Mesothelial cell of epicardium (in vitro differentiated cells): ENCODE measurements around the gene MAGEA9. TPM values are rescaled to one million over a fixed set of nuclear protein-coding genes. Genes with fewer than 3 reads are reported as not detected.

Experiments
- DNase-seq, 2 experiments: peaks; one replicate each; pipeline ENCODE4 v3.0.0; 2021; ENCODE audit warnings: low spot score in 2 of 2; ENCODE audit not compliant: unreplicated experiment in 2 of 2
- H3K27ac Mint-ChIP-seq: 2 replicates; pipeline ENCODE4 v1.8.0; 2021; ENCODE audit warnings: mixed read lengths
- H3K27me3 Mint-ChIP-seq: 2 replicates; pipeline ENCODE4 v1.8.0; 2021; ENCODE audit warnings: low read depth, mixed read lengths
- H3K36me3 Mint-ChIP-seq: 2 replicates; pipeline ENCODE4 v1.8.0; 2021; ENCODE audit warnings: mixed read lengths
- H3K4me1 Mint-ChIP-seq: 2 replicates; pipeline ENCODE4 v1.8.0; 2021; ENCODE audit warnings: mixed read lengths
- H3K4me3 Mint-ChIP-seq: 2 replicates; pipeline ENCODE4 v1.8.0; 2021; ENCODE audit warnings: mild to moderate bottlenecking, moderate library complexity, mixed read lengths
- H3K9me3 Mint-ChIP-seq: 2 replicates; pipeline ENCODE4 v1.8.0; 2021; ENCODE audit warnings: mixed read lengths
- total RNA-seq: library from RNA; stranded (reverse); gene quantifications from 3 replicates; pipeline ENCODE4 v1.2.1, GENCODE V29; 2021
- TF ChIP-seq, protein P1 (sequence below): fragments of 200-600 bp; sonication (generic); IDR thresholded peaks from one replicate; pipeline ENCODE4 v1.5.0; 2021; ENCODE audit warnings: antibody characterized with exemption; ENCODE audit not compliant: unreplicated experiment

The MAGEA9 gene
- total RNA-seq, 1 donor from 2014 or later, result not detected

DNA sequence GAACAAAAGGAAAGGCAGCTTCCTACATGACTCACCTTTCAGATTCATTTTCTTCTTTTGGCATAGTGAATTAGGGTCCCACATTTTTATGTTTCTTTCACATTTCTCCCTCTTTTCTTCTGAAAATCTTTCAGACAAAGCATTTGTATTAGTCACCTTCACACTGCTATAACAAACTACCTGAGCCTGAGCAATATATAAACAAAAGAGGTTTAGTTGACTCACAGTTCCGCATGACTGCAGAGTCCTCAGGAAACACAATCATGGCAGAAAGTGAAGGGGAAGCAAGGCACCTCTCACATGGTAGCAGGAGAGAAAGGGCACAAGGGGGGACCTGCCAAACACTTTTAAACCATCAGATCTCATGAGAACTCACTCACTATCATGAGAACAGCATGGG is 36.9 kb downstream of the MAGEA9 start:
- no peaks in the 10 kb centered on the region for H3K27me3 Mint-ChIP-seq
- H3K36me3 Mint-ChIP-seq, result no peaks in the 10 kb centered on the region
- no peak for DNase-seq
- no peak overlapping the region for H3K4me3 Mint-ChIP-seq
- H3K27ac Mint-ChIP-seq, result no peak overlapping the region
- TF ChIP-seq, protein P1, sequence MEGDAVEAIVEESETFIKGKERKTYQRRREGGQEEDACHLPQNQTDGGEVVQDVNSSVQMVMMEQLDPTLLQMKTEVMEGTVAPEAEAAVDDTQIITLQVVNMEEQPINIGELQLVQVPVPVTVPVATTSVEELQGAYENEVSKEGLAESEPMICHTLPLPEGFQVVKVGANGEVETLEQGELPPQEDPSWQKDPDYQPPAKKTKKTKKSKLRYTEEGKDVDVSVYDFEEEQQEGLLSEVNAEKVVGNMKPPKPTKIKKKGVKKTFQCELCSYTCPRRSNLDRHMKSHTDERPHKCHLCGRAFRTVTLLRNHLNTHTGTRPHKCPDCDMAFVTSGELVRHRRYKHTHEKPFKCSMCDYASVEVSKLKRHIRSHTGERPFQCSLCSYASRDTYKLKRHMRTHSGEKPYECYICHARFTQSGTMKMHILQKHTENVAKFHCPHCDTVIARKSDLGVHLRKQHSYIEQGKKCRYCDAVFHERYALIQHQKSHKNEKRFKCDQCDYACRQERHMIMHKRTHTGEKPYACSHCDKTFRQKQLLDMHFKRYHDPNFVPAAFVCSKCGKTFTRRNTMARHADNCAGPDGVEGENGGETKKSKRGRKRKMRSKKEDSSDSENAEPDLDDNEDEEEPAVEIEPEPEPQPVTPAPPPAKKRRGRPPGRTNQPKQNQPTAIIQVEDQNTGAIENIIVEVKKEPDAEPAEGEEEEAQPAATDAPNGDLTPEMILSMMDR, result no peak
- no peaks in the 10 kb centered on the region for H3K4me1 Mint-ChIP-seq
- peaks cover 56% of the 10 kb centered on the region for H3K9me3 Mint-ChIP-seq

DNA sequence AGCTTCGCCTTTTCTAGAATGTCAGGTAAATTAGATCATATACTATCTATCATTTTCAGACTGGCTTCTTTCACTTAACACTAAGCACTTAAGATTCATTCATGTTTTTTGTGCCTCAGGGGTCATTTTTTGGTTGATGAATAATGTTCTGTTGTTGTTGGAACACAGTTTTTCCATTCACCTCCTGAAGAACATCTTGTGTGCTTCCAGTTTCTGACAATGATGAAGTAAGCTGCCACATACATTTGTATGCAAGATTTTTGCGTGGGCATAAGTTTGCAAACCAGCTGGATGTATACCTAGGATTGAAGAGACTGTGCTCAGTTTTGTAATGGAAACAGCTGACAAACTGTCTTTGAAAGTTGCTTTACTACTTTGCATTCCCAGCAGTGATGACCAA is 37.6 kb downstream of the MAGEA9 start:
- Mint-ChIP-seq H3K9me3 (peaks cover 55% of the 10 kb centered on the region), H3K27me3 (no peaks in the 10 kb centered on the region), H3K4me1 (no peaks in the 10 kb centered on the region), H3K4me3 (no peak overlapping the region), H3K36me3 (no peaks in the 10 kb centered on the region), H3K27ac (no peak overlapping the region)
- TF ChIP-seq, protein P1, result no peak
- DNase-seq, result no peak

DNA sequence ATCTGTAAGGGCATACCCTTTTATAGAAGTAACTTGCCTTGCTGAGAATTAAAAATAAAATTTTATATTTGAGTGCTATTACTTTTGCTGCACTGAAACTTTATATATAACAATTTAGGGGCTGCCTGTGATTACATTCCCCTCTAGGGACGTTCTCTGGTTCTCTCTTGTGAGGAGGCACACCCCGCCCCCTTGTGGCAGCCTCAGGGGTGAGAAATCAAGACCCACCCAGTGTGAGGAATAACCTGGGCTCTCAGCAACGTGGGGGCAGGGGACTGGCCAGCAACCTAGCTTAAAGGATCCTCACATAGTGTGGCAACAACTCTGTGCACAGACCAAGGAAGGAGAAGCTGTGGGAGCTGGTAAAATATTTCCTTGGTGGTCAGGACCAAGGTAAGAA is 43.7 kb downstream of the MAGEA9 start:
- Mint-ChIP-seq H3K27me3 (no peaks in the 10 kb centered on the region), H3K27ac (no peak overlapping the region), H3K4me1 (peaks cover 18% of the 10 kb centered on the region), H3K9me3 (peaks cover 29% of the 10 kb centered on the region), H3K4me3 (no peak overlapping the region), H3K36me3 (no peaks in the 10 kb centered on the region)
- TF ChIP-seq, protein P1, result peak; percentile 27
- no peak for DNase-seq

DNA sequence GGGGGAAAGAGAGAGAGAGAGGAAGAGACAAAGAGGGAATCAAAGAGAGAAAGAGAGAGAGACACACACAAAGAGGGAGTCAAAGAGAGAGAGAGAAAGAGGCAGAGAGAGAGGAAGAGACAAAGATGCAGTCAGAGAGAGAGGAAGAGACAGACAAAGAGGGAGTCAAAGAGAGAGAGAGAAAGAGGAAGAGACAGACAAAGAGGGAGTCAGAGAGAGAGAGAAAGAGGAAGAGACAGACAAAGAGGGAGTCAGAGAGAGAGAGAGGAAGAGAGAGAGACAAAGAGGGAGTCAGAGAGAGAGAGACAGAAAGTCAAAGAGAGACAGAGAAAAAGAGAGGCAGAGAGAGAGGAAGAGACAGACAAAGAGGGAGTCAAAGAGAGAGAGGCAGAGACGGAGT is 45.5 kb downstream of the MAGEA9 start:
- no peak for DNase-seq
- Mint-ChIP-seq H3K27me3 (no peaks in the 10 kb centered on the region), H3K4me1 (peaks cover 23% of the 10 kb centered on the region), H3K27ac (peak overlapping the region; percentile 83), H3K9me3 (peaks cover 18% of the 10 kb centered on the region), H3K36me3 (no peaks in the 10 kb centered on the region), H3K4me3 (no peak overlapping the region)
- TF ChIP-seq, protein P1, result no peak

DNA sequence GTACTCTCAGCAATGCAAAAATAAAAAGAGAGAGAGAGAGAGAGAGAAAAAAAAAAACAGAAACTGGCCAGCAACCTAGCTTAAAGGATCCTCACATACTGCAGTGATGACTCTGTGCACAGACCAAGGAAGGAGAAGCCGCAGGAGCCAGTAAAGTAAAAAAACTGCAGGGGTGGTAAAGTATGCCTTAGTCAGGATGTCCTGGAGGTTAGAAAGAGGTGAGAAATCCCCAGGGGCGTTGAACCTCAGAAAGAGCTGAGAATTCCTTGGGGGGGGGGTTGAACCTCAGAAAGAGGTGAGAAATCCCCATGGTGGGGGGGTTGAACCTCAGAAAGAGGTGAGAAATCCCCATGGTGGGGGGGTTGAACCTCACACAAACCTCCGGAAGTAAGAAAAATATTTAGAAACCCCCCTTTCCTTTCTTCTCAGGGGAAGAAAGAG is 48.0 kb downstream of the MAGEA9 start:
- no peak for DNase-seq
- H3K36me3 Mint-ChIP-seq, result no peaks in the 10 kb centered on the region
- TF ChIP-seq, protein P1, result no peak
- peaks cover 23% of the 10 kb centered on the region for H3K4me1 Mint-ChIP-seq
- H3K4me3 Mint-ChIP-seq, result peak overlapping the region; percentile 75
- H3K27me3 Mint-ChIP-seq, result no peaks in the 10 kb centered on the region
- H3K9me3 Mint-ChIP-seq, result peaks cover 7% of the 10 kb centered on the region
- H3K27ac Mint-ChIP-seq, result peak overlapping the region; percentile 96
